Measurements from ENCODE around the gene CSPG4. TPM values are rescaled to one million over a fixed set of nuclear protein-coding genes. Genes with fewer than 3 reads are reported as not detected.
"Not testable (repeated sequence)": the region's sequence is repeated elsewhere in the genome, so short reads cannot be mapped to it uniquely, and the experiment has no call there.

The CSPG4 gene
- total RNA-seq, 1 experiment from 2014 or later, result 0.32 TPM

DNA sequence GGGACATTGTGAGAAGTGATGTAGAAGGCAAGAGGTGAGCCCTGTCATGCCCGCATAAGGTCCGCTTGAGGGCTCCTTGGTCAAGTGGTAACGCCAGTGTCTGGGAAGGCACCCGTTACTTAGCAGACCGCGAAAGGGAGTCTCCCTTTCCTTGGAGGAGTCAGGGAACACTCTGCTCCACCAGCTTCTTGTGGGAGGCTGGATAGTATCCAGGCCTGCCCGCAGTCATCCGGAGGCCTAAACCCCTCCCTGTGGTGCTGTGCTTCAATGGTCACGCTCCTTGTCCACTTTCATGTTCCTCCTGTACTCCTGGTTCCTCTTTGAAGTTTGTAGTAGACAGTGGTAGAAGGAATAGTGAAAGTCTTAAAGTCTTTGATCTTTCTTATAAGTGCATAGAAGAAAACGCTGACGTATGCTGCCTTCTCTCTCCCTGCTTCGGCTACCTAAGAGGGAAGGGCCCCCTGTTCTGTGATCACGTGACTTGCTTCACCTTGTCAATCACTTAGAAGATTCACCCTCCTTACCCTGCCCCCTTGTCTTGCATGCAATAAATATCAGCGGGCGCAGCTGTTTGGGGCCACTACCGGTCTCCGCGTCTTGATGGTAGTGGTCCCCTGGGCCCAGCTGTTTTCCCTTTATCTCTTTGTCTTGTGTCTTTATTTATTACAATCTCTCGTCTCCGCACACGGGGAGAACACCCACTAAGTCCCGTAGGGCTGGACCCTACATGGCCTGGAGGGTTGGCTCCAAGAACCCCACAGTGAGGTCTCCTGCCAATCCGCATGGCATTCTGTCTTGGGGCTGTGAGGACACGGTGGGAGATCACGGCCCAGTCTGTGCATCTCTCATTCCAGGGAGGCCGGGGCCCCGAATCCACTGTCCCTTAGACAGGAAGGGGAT lies 22.5 kb upstream of the CSPG4 start:
- not testable (repeated sequence) for H3K27ac ChIP-seq; H3K9me3 ChIP-seq (replicated peaks); DNase-seq (ENCODE audit: low read depth in 1 of 2, low spot score in 2 of 2); H3K27me3 ChIP-seq (replicated peaks); H3K36me3 ChIP-seq; H3K4me1 ChIP-seq (replicated peaks); H3K4me3 ChIP-seq

DNA sequence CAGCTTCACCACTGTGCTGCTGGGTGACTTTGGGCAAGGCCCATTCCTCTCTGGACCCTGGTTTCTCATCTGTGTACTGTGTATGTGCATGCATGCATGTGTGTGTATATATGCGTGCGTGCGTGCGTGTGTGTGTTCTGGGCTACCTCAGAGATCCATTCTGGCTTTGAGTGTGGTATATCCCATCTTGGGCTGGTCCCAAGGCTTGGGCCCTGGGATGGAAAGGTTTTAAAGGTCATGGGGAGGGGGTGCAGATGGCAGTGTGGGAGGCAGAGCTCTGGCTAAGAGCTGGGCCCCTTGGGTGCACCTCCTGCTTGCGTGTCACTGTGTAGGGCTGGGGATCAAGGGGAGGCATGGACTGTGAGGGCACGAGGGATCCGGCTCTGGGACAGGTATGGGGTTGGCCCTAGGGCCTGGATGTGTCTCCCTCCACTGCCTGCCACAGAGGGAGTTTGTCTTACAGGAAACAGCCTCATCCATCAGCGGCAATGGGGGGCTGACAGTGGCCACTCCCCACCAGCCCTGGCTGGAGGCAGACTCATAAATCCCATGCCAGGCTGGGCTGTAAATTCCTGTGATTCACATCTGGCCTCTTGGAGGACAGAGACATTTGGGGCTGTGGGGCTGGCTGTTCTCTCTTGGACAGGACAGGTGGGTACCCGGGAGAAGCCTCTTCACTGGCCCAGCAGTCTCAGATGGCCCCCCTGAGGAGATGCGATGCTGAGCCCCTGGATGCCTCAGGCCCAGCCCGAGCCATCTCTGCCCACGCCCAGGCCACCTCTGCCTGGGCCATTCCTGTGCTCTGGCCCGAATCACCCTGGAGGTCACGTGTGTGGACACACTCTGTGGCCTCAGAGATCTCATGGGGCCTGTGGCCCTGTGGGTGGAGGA lies 21.4 kb upstream of the CSPG4 start:
- no peaks in the 10 kb centered on the region for H3K27me3 ChIP-seq (replicated peaks)
- H3K4me3 ChIP-seq, result no peak overlapping the region
- no peak overlapping the region for H3K27ac ChIP-seq
- H3K4me1 ChIP-seq (replicated peaks), result peaks cover 9% of the 10 kb centered on the region
- H3K9me3 ChIP-seq (replicated peaks), result no peaks in the 10 kb centered on the region
- no peak for DNase-seq (ENCODE audit: low read depth in 1 of 2, low spot score in 2 of 2)
- H3K36me3 ChIP-seq, result no peaks in the 10 kb centered on the region

DNA sequence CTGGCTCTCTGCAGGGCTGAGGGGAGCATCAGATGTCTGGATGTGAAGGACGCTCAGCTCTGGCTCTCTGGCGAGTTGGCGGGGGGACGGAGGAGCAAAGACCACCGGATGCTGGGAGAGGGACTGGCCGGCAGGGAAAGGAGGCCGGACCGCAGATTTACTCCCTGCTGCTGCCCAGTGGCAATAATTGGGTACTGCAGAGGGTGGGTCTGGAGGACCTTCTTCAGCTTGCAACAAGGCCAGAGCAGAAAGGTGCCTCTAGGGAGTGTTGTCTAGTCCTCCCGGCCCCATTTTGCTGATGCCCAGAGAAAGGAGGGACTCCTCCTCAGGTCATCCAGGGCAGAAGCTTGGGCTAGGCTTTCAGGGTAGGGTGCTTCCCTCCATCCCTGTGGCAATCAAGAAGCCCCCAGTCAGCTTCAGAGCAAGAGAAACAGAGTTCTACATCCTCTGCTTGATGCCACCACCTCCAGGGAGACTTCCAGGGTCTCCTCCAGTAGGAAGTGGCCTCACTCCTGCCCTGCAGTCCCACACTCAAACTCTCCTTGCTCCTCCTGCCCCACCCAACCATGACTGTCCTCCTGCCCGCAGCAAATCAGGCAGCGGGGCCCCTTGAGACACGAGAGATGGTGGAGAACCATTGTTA lies 20.3 kb upstream of the CSPG4 start:
- Histone ChIP-seq H3K27me3 (replicated peaks) (no peaks in the 10 kb centered on the region), H3K27ac (no peak overlapping the region), H3K9me3 (replicated peaks) (no peaks in the 10 kb centered on the region), H3K4me3 (no peak overlapping the region), H3K4me1 (replicated peaks) (peaks cover under 1% of the 10 kb centered on the region), H3K36me3 (no peaks in the 10 kb centered on the region)
- peak; percentile 66 to 75 for DNase-seq (ENCODE audit: low read depth in 1 of 2, low spot score in 2 of 2)

DNA sequence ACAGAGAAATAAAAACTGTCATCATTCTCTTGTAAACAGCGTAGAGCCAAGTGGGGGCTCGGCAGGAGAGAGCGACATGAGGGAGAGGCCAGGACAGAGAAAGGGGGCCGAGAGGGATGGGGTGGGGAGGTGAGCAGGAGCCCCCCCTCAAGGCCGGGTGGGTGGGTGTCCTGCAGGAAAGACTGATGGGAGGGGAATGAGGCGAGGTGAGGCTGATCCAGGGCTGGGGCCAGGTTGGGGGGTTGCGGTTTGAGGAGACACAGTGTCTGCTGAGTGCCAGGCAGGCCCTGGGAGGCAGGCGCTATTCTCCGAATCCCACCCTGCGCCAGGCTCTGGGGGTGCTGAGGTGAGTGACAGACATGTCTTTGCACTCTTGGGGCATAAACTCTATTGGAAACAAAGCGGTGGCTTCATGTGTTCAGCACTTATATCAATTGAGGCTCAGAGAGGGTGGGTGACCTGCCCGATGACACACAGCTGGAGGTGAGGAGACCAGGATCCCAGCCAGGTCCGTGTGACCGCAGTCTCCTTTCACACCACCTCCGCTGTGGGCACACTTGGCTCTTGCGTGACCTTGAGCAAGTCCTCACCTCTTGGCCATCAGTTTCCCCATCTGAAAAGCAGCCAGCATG lies 19.6 kb upstream of the CSPG4 start:
- no peak for DNase-seq (ENCODE audit: low read depth in 1 of 2, low spot score in 2 of 2)
- Histone ChIP-seq H3K27ac (no peak overlapping the region), H3K36me3 (no peaks in the 10 kb centered on the region), H3K4me1 (replicated peaks) (no peaks in the 10 kb centered on the region), H3K27me3 (replicated peaks) (no peaks in the 10 kb centered on the region), H3K9me3 (replicated peaks) (no peaks in the 10 kb centered on the region), H3K4me3 (no peak overlapping the region)

DNA sequence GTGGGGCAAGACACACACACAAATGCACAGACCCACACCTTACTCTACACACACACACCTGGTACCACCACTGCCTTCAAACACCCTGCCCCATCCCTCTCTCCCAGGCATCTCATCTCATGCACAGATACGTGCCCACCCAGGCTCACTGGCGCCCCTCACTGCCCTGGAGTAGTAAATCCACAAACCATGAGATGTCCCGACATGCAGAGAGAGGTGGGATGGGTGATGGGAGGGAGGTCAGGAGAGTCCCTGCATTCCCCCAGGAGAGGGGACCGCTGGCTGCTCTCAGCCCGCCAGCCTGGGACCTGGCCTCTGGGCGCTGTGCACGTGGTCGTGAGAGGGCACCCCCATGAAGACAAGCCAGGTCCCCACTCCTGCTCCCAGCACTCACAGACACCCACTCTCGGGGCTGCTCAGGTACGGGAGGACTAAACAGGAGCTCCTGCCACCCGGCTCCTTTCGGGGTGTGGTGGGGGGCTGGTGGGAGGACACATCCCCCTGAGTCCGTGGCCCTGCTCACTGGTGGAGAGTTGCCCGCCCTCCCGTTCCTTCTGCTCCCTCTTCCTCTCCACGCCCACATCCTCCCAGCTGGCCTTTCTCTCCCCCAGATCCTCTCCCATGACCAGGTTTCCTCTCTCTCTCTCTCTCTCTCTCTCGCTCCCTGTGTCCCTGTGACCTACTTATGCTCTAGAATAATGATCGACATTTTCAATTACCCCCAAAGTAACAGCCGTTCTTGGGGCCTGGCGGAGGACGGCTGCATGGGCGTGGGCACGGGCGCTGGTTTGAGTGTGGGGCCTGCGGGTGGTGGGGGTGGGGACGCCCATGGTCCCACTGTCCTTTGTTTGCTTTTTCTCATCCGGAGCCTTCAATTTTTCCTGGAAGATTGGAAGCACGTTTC lies 18.9 kb upstream of the CSPG4 start:
- Histone ChIP-seq H3K27me3 (replicated peaks) (no peaks in the 10 kb centered on the region), H3K4me3 (no peak overlapping the region), H3K4me1 (replicated peaks) (no peaks in the 10 kb centered on the region), H3K36me3 (no peaks in the 10 kb centered on the region), H3K9me3 (replicated peaks) (no peaks in the 10 kb centered on the region), H3K27ac (no peak overlapping the region)
- no peak for DNase-seq (ENCODE audit: low read depth in 1 of 2, low spot score in 2 of 2)

DNA sequence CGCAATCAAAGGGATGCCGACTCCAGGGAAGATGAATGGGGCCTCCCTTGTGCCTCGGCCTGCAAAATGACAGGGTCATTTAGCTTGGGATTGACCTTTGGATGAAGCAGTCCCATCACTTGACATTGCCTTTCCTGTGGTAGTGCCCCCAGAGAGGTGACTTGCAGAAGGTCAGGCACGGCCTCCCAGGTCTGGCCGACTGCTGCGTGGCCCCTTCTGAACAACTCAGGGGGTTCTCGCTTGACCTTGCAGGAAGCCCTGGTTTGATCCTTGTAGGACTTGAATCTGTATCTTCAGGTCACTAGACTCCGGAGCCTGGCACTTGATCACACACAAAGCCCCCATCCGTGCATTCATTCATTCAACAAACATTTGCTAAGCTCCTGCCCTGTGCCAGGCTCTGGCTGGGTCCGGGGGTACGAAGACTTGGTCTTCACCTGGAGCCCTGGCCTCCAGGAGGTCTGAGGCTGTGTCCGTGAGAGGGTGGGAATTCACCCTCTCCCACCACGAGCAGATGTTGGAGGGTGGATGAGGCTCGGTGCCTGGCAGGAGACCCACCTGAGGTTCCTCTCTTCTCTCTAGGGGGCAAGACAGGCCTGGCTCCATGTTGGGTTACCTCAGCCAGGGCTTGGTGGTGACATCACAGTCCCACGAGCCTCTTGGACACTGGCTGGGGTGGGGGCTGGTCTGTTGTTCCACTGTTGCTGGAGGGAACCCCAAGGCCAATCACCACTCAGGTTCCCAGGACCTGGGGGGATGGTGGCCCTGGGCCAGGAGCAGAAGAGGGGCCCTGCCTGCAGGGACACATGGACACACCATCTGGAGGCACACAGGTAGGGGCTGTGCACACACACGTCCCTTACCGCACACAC lies 18.0 kb upstream of the CSPG4 start:
- H3K4me3 ChIP-seq; H3K9me3 ChIP-seq (replicated peaks); DNase-seq (ENCODE audit: low read depth in 1 of 2, low spot score in 2 of 2); H3K36me3 ChIP-seq; H3K4me1 ChIP-seq (replicated peaks); H3K27ac ChIP-seq; H3K27me3 ChIP-seq (replicated peaks): not testable (repeated sequence)

DNA sequence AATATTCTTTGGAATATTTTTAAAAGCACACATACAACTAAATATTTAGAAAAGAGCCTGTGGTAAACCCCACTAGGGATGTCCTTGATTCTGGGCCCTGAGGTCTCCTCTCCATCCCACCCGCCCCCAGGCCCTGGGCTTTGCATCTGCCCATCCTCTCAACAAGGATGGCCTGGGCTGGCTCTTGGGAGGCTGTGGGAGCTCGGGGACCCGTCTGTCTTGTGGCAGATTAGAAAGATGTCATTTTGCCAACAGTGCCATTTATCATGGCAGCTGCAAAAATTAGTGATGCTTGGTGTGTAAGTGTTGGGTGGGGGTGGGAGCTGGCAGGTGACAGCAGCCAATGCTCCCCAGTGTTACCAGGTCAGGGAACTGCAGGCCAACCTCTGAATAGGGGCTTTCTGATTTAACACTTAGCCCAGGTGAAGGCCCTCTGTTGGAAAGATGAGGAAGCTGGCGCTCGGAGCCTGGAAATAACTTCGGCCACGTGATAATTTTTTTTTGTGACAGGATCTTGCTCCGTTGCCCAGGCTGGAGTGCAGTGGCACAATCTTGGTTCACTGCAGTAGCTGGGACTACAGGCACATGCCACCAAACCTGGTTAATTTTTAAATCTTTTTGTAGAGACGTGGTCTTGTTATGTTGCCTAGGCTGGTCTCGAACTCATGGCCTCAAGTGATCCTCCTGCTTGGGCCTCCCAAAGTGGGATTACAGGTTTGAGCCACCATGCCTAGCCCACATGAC lies 16.9 kb upstream of the CSPG4 start:
- H3K36me3 ChIP-seq, result no peaks in the 10 kb centered on the region
- no peak overlapping the region for H3K27ac ChIP-seq
- no peak for DNase-seq (ENCODE audit: low read depth in 1 of 2, low spot score in 2 of 2)
- no peaks in the 10 kb centered on the region for H3K4me1 ChIP-seq (replicated peaks)
- no peaks in the 10 kb centered on the region for H3K9me3 ChIP-seq (replicated peaks)
- H3K4me3 ChIP-seq, result no peak overlapping the region
- H3K27me3 ChIP-seq (replicated peaks), result no peaks in the 10 kb centered on the region

DNA sequence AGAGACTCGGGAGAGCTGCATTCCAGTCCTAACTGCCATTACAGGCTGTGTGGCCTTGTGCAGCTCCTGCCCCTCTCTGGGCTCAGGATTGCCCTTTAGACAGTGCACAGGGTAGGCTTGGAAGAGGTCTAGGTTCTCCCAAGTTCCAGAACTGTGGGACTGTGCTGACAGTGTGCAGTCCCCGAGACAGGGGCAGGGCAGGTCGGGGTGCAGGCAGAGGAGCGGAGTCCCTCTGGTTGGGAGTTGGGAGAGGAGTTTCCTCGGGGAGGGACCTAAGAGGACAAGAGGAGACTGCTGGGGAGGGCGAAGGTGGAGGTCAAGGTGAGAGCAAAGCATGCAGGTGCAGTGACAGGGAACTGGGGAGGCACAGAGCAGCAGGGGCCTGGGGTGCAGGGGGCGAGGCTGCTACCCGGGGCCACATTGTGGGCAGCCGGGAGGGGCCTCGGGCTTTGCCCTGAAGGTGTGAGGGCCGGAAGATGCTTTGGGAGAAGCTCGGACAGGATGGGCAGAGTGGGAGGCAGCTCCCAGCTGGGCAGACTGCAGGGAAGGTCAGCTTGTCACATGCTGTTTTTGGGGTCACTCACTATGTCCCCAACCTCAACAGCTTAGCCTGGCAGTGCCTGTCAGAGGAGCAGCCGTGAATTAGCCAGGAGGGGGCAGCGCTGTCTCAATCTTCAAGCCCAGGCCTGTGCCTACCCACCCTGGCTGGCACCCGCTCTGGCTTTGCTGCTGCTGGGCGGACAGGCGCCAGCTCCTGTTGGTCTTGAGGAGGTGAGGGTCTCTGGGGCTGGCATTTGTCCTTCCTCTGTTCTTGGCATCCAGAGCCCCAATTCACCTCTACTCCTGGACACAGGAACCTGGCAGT lies 15.4 kb upstream of the CSPG4 start:
- H3K27me3 ChIP-seq (replicated peaks), result no peaks in the 10 kb centered on the region
- H3K36me3 ChIP-seq, result no peaks in the 10 kb centered on the region
- H3K4me3 ChIP-seq, result no peak overlapping the region
- H3K4me1 ChIP-seq (replicated peaks), result peaks cover 9% of the 10 kb centered on the region
- no peaks in the 10 kb centered on the region for H3K9me3 ChIP-seq (replicated peaks)
- H3K27ac ChIP-seq, result no peak overlapping the region
- peak; percentile 28 to 70 for DNase-seq (ENCODE audit: low read depth in 1 of 2, low spot score in 2 of 2)

DNA sequence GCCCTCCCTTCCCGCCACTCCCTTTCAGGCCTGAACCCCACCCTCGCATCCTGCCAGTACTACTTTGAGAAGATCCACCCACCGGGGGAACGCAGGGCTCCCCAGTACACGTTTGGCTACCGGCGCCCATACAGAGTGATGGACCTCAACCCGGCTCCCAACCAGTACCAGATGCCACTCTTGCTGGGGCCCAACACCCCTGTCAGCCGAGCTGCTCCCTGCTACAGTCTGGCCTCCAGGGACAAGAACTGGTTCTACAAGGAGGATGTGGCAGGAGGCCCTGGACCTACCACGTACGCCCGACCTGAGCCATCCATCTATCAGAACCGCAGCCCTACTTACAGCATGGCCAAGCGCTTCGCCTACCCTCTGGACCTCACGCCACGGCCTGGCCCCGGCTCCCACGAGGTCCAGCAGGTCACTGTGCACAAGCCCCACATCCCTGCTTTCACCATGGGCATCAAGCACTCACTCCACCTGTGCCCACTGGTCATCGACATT lies 14.4 kb upstream of the CSPG4 start:
- H3K4me1 ChIP-seq (replicated peaks), result peaks cover 9% of the 10 kb centered on the region
- no peaks in the 10 kb centered on the region for H3K9me3 ChIP-seq (replicated peaks)
- no peak overlapping the region for H3K27ac ChIP-seq
- no peaks in the 10 kb centered on the region for H3K27me3 ChIP-seq (replicated peaks)
- H3K36me3 ChIP-seq, result no peaks in the 10 kb centered on the region
- DNase-seq (ENCODE audit: low read depth in 1 of 2, low spot score in 2 of 2), result no peak
- H3K4me3 ChIP-seq, result no peak overlapping the region

DNA sequence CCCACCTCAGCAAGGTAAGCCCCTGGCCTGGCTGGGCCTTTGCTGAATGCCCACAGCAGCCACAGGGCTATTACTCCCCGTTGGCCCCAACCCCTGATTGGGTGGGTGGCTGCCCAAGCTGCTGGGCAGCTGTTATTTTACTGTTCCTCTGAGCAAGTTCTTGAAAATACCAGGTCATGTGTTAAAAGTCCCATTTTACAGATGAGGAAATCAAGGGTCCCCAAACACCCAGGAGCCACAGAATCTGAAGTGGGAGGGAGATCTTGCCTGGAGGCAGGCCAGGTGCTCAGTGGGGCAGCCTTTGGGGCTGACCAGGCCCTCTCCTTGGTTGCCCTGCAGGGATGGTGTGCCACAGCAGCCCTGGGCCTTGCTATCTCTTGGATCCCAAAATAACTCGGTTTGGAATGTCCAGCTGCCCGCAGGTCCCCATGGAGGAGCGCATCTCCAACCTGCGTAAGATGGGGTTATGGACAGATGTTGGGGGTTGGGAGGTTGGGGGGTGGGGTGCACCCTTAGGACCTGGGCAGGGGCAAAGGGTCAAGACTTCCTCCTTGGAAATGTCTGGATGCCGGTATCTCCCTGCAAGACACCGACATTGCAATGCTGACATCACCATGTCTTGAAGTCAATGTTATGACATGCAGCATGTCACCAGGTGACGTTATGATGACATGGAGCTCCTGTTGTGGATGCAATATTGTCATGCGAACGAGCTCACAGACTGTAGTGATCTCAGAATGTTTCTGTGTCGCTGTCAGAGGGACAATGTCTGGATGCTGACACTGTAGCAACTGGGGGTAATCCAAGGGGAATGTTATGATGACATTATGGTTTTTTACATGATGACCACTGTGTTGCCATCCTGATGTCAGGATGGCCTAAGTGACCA lies 13.3 kb upstream of the CSPG4 start:
- H3K4me3 ChIP-seq, result no peak overlapping the region
- no peaks in the 10 kb centered on the region for H3K36me3 ChIP-seq
- no peak overlapping the region for H3K27ac ChIP-seq
- H3K27me3 ChIP-seq (replicated peaks), result no peaks in the 10 kb centered on the region
- peaks cover 9% of the 10 kb centered on the region for H3K4me1 ChIP-seq (replicated peaks)
- no peaks in the 10 kb centered on the region for H3K9me3 ChIP-seq (replicated peaks)
- no peak for DNase-seq (ENCODE audit: low read depth in 1 of 2, low spot score in 2 of 2)
